Glutamatergic neuron (in vitro differentiated cells): ENCODE results near the gene TUSC2. TPM values are rescaled to one million over a fixed set of nuclear protein-coding genes. Genes with fewer than 3 reads are reported as not detected.

Source experiments
- DNase-seq: peaks from one replicate; pipeline ENCODE4 v3.0.0; 2022
- H3K27ac Mint-ChIP-seq: one replicate; pipeline ENCODE4 v1.8.0; 2020; ENCODE audit warnings: mild to moderate bottlenecking, mixed read lengths, inconsistent platforms; ENCODE audit not compliant: unreplicated experiment
- H3K27me3 Mint-ChIP-seq: one replicate; pipeline ENCODE4 v1.8.0; 2020; ENCODE audit warnings: mild to moderate bottlenecking, moderate library complexity, mixed read lengths, inconsistent platforms; ENCODE audit not compliant: unreplicated experiment
- H3K36me3 Mint-ChIP-seq: one replicate; pipeline ENCODE4 v1.8.0; 2020; ENCODE audit warnings: mild to moderate bottlenecking, mixed read lengths, inconsistent platforms; ENCODE audit not compliant: unreplicated experiment
- H3K4me1 Mint-ChIP-seq: one replicate; pipeline ENCODE4 v1.8.0; 2020; ENCODE audit warnings: mild to moderate bottlenecking, low read depth, mixed read lengths, inconsistent platforms; ENCODE audit not compliant: unreplicated experiment
- H3K4me3 Mint-ChIP-seq: one replicate; pipeline ENCODE4 v1.8.0; 2020; ENCODE audit warnings: mild to moderate bottlenecking, mixed read lengths, inconsistent platforms; ENCODE audit not compliant: unreplicated experiment
- H3K9me3 Mint-ChIP-seq: one replicate; pipeline ENCODE4 v1.8.0; 2020; ENCODE audit warnings: mild to moderate bottlenecking, moderate library complexity, mixed read lengths, inconsistent platforms; ENCODE audit not compliant: unreplicated experiment
- total RNA-seq: library from RNA; stranded (reverse); fragmentation: NEBNext Ultra II Directional; extraction: Animal tissue kit (Norgen Biotek cat#: 25700); gene quantifications from one replicate; pipeline ENCODE4 v1.2.1, GENCODE V29; 2021; ENCODE audit not compliant: unreplicated experiment
- TF ChIP-seq, protein P1 (sequence below): fragments of 200-600 bp; sonication (generic); IDR thresholded peaks from one replicate; pipeline ENCODE4 v1.5.0; 2021; ENCODE audit not compliant: partially characterized antibody, unreplicated experiment

The TUSC2 gene
- total RNA-seq, 1 donor from 2014 or later, result 30.8 TPM

DNA sequence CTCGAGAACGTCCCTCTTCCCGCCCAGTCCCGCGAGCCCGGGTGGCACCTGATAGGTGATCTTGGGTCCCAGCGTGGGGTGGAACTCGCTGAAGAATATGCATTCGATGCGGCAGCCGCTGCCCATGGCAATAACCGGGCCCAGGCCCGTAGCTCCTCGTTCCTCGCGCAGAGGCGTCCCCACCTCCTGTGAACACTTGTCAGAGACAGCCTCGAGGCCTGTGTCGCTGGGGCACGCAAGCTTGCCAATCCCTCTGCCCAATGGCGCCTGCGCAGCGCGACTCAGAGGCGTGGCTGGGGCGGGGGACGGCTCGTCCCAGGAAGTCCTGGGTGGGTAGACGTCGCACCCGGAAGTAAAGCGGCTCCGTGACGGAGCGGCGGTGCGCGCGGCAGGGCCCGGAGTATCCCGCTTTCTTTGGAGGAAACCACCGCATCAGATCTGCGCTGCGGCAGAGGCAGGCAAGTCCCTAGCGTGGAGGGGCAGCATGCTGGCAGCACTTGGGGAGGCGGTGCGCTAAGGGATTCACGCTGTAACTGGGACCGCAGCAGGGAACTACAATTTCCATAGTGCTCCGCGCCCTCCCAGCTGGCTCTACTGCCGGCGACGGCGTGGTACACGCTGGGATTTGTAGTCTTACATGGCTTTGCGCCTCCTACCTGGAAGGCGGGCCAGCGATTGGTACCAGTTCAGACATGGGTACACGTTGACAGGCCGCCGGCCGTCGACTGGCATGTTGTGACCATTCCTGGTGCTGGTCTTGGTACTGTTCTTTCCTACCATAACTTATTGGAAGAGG is 22.7 kb upstream of the TUSC2 start, which contains the start of the genes CYB561D2 and NPRL2:
TSS of gene CYB561D2 (plus strand) at position 336 of the 796 bp plus-strand sequence. CDS start 572 bp downstream, outside the sequence.
TSS of gene NPRL2 (minus strand) at position 249 of the 796 bp plus-strand sequence. CDS start at position 126, 123 bp downstream.
- H3K27me3 Mint-ChIP-seq, result peaks cover 4% of the 10 kb centered on the region
- DNase-seq, result peak; percentile 98
- H3K4me3 Mint-ChIP-seq, result peak within 1 kb of the TSS; percentile 87
- peaks cover 12% of the 10 kb centered on the region for H3K4me1 Mint-ChIP-seq
- H3K9me3 Mint-ChIP-seq, result peaks cover 4% of the 10 kb centered on the region
- H3K36me3 Mint-ChIP-seq, result no peaks in the 10 kb centered on the region
- H3K27ac Mint-ChIP-seq, result peak within 1 kb of the TSS; percentile 39
- TF ChIP-seq, protein P1, sequence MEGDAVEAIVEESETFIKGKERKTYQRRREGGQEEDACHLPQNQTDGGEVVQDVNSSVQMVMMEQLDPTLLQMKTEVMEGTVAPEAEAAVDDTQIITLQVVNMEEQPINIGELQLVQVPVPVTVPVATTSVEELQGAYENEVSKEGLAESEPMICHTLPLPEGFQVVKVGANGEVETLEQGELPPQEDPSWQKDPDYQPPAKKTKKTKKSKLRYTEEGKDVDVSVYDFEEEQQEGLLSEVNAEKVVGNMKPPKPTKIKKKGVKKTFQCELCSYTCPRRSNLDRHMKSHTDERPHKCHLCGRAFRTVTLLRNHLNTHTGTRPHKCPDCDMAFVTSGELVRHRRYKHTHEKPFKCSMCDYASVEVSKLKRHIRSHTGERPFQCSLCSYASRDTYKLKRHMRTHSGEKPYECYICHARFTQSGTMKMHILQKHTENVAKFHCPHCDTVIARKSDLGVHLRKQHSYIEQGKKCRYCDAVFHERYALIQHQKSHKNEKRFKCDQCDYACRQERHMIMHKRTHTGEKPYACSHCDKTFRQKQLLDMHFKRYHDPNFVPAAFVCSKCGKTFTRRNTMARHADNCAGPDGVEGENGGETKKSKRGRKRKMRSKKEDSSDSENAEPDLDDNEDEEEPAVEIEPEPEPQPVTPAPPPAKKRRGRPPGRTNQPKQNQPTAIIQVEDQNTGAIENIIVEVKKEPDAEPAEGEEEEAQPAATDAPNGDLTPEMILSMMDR, result no peak

DNA sequence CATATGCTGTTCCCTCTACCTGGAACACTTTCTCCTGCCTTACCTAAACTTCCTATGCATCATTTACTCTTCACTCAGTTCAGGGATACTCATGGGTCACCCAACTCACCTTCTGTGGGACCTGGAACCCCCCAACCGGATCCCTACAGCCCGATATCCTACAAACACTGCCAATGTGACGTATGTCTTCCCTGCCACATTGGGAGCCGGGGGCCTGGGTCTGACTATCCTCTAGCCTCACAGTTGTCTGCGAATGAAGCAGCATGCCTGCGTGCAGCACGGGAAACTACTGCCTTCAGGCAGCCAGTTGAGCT is 22.1 kb upstream of the TUSC2 start:
- DNase-seq, result no peak
- Mint-ChIP-seq H3K27ac (peak overlapping the region; percentile 39), H3K4me3 (peak overlapping the region; percentile 87), H3K27me3 (peaks cover 2% of the 10 kb centered on the region), H3K4me1 (peaks cover 12% of the 10 kb centered on the region), H3K9me3 (peaks cover 4% of the 10 kb centered on the region), H3K36me3 (no peaks in the 10 kb centered on the region)
- TF ChIP-seq, protein P1, result no peak

DNA sequence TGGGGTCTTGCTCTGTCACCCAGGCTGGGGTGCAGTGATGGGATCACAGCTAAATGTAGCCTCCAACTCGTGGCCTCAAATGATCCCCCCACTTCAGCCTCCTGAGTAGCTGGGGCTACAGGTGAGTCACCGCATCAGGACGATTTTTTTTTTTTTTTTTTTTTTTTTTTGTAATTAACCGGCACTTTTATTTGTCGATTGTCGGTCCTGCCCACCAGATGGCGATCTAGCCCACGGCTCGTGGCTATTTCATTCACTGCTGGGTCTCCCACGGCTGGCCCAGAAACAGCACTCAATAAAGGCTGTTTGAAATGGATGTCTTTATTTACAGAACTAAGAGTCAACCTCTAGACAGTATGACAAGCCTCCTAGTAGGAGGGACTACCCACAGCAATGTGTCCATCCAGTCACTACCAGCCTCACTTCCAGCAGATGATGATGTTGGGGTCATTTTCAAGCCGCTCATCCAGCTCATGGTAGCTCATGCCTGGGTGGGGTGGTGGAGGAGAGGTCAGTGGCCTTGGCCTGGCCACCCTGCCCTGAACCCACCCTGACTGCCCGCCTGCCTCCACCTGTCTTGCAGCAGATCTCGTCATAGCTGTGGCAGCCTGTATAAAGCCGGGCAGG is 19.3 kb upstream of the TUSC2 start:
- H3K9me3 Mint-ChIP-seq, result peaks cover 7% of the 10 kb centered on the region
- H3K4me1 Mint-ChIP-seq, result peaks cover 12% of the 10 kb centered on the region
- TF ChIP-seq, protein P1, result peak; percentile 66
- no peak overlapping the region for H3K27ac Mint-ChIP-seq
- peaks cover 7% of the 10 kb centered on the region for H3K27me3 Mint-ChIP-seq
- H3K36me3 Mint-ChIP-seq, result no peaks in the 10 kb centered on the region
- peak; percentile 73 for DNase-seq
- no peak overlapping the region for H3K4me3 Mint-ChIP-seq

DNA sequence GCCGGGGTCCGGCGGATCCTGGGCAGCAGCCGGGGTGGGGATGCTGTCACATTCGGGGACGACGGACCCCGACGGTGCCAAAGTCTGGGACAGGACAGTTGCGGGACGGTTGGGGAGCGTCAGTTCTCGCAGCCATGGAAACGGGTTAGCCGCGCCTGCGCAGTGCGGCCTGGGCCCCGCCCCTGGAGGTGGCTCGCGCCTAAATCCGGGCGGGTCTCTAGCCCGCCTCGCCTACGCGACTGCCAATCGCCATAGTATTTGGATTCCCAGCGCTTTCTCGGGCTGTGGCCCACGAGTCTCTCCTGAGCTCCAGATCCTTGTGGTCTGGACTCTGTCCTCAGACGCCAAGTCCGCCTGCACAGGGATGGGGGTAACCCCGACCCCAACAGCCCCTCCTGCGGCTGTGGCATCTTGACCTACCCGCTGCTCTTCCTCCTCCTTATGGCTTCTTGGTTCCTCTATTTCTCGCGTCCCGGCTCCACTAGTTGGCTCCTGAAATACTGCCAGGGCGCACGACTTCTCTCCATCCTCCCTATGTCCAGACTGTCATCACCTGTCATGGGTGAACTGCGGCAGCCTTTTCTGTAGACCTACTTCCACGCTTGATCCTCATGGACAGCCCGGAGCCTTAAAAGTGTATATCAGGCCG is 17.7 kb upstream of the TUSC2 start, which contains the start of gene ZMYND10:
TSS of gene ZMYND10 (minus strand) at position 147 of the 649 bp plus-strand sequence. CDS start 153 bp downstream, outside the sequence.
- no peaks in the 10 kb centered on the region for H3K36me3 Mint-ChIP-seq
- peaks cover 7% of the 10 kb centered on the region for H3K4me1 Mint-ChIP-seq
- H3K9me3 Mint-ChIP-seq, result peaks cover 7% of the 10 kb centered on the region
- peaks cover 12% of the 10 kb centered on the region for H3K27me3 Mint-ChIP-seq
- no peak within 1 kb of the TSS for H3K27ac Mint-ChIP-seq
- TF ChIP-seq, protein P1, result no peak
- DNase-seq, result peak; percentile 62
- peak within 1 kb of the TSS; percentile 90 for H3K4me3 Mint-ChIP-seq
